Activated naive CD4-positive, alpha-beta T cell (primary cell): ENCODE measurements around the gene PPP4R2.
"Not testable (repeated sequence)": the region's sequence is repeated elsewhere in the genome, so short reads cannot be mapped to it uniquely, and the experiment has no call there.

Experiments
- DNase-seq, 4 experiments: peaks; one replicate each; lab custom pipeline; 2025; lab: John Stamatoyannopoulos, UW

PPP4R2 gene

DNA sequence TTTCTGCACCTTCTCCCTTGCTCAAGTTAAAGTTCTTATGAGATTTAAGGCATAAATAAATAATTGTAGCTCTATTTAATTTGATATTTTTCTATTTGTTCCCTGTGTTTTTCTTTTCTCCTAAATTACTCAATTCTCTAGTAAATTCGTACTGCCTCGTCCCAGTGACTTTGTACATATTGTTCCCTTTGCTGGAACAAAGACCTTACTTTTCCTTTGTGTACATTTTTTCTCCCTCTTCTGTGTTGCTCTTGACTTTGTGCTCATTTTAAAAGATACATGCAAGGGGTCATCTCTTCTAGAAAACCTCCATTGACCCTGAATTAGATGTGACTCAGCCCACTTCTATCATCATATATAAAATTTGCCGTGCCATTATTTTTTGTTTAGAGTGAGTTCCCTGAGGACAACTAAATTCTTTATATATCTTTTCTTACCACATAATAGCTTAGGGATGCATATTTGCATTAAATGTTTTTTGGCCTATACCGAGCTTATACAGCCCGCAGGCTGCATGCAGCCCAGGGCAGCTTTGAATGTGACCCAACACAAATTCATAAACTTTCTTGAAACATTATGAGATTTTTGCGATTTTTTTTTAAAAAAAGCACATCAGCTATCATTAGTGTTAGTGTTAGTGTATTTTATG is 29.6 kb downstream of the PPP4R2 start:
- no peak for DNase-seq

DNA sequence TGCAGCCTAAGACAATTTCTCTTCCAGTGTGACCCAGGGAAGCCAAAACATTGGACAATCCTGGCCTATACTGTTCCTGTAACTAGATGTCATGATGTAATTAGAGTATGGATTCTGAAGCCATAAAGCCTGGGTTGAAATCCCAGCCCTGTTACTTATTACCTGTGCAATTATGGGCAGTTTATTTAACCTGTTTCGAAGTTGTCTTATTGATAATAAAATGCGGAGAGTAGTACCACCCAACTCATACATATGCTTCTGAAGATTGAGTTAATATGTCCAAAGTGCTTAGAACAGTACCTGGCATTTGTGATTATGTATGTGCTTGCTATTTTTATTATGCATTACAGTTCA is 30.1 kb downstream of the PPP4R2 start:
- no peak for DNase-seq

DNA sequence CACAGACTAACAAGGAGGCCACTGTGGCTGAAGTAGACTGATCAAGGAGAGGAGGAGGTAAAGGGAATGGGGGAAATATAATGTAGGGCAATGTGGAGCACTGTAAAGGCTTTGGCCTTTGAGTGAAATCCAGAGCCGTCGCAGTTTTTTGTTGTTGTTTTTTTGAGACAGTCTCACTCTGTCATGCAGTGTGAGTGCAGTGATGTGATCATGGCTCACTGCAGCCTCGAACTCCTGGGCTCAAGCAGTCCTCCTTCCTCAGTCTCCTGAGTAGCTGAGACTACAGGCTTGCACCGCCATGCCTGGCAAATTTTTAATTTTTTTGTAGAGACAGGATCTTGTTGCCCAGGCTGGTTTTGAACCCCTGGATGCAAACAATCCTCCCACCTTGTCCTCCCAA is 32.2 kb downstream of the PPP4R2 start:
- no peak for DNase-seq

DNA sequence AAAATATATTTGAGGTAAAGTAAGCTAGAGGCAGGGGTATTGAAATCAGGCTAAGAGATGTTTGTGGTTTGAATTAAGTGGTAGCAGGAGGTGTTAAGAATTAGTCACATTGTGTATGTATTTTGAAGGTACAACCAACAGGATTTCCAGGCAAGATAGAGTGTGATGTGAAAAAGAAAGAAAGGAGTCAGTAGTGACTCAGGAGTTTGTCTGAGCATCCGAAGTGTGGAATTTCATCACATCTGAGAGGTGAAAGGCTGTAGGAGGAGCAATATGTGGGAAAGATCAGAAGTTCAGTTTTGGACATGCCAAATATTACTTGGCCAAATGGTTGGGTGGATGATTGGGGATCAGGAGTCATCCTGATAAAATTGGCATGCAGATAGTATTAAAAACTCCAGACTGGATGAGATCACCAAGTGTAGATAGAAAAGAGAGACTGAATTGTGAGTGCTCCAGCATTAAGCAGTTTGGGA is 32.7 kb downstream of the PPP4R2 start:
- DNase-seq = no peak

DNA sequence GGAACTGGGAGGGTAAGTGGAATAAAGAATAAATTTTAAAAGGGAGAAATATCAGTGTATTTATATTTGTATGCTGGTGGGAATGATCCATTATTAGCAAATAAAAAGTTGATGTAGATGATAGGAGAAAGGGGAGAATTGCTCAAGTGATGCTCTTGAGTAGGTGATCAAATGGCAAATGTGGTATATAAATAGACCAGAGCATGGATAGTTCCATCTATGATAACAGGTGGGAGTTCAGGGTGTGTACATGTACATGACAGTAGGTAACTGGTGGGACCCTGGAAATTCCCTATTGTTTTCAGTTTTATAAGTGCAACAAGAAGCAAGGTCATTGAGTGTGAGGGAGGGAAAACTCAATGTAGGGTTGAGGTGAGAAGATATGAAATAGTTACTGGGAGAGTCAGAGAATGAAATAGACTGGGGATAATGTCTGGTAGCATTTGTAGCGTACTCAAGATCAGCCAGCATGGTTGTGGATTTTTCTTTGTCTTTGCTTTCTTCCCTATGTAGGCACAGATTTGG is 33.5 kb downstream of the PPP4R2 start:
- DNase-seq = no peak

DNA sequence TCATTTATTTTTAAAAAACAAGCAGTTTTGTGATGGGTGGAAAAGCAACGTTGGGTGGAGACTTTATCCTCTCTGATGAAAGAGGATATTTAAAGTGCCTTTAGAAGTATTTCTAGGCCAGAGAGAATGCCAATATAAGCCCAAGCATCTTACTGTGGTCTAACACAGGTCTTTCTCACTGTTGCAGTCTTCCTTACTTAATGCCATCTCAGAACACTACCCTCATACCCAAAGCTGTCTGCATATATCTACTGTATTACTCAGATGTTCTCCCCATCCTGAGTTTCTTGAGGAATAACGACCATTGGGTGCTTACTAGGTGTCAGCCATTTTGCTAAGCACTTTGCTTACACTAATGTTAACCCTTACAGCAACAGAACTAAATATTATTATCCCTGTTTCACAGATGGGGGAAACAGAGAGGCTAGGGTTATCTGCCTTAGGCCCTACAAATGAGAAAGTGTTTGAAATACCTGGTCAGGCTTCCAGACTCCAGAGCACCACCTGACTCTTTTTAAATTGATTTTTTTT is 35.0 kb downstream of the PPP4R2 start:
- no peak for DNase-seq

DNA sequence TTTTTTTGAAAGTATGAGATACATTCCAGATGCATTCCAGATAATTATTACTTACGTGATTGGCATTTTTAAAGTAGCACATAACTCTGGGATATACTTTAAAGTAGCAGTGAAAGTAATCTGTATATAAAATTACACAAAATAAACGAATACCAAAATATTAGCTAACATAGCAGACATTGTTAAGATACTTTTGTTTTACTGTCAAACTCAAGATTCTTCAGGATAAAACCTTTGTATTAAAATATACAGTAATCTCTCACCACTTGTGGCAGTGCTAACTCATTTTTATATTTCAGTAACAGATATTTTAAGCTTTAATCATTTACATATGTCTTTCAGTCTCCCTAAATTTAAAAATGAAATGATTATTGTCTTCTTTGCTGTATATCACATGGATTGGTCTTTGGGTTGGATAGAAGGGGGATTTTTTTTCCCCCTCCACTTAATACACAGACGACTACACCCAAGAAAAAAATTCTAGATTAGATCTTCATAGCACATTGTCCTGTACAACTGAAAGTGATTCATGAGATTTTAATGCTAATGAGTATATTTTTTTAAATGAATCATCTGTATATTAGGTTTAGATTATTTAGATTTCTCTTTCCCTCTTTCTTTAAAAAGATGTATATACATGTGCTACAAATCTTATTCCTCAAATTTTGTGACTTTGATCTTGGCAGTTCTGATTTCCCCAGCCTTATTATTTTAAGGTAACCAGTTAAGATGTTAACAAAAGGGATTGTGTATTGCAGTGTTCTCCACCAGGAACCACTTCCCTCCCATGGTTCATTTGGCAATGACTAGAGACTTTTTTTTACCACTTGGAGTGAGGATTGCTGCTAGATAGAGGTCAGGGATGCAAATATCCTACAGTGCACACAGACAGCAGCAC is 40.3 kb downstream of the PPP4R2 start:
- no peak for DNase-seq

DNA sequence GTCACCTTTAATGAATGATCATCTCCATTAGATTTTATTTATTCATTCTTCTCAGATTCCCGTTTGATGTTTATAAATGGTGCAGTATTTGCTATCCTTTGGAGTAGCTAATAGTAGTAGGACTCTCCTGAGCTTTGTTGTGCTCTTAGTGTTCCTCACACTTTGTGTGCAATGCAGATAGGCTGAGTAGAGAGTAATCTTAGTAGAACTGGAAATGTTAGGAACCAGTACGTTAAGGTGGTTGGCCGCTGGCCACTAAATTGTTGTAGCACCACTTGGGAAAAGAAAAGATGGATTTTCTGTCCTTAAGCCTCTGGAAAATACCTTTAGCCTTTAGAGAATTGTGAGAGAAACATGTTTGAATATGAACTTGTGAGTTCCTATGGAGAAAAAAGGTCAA is 44.9 kb downstream of the PPP4R2 start:
- no peak for DNase-seq

DNA sequence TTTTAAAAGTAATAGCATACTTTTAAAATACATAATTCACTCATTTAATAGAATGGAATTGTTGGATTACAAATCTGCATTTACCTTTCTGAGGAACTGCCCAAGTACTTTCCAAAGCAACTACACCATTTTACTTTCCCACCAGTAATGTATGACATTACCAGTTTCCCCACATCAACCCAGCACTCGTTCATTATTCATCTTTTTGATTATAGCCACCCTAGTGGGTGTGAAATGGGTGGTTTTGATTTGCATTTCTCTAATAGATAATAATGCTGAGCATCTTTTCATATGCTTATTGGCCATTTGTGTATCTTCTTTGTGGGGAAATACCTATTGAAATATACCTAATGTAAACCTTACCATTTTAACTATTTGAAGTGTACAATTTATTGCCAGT is 46.8 kb downstream of the PPP4R2 start:
- no peak for DNase-seq

DNA sequence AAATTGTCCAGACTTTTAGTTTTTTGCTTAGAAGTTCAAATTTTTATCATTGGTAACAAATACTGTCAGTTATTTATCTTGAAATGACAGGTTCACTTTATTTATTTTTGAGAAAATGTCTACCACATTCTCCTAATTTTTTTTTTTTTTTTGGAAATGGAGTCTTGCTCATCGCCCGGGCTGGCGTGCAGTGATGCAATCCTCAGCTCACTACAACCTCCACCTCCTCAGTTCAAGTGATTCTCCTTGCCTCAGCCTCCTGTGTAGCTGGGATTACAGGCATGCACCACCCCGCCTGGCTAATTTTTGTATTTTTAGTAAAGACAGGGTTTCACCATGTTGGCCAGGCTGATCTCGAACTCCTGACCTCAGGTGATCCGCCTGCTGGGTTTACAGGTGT is 48.8 kb downstream of the PPP4R2 start:
- no peak for DNase-seq

DNA sequence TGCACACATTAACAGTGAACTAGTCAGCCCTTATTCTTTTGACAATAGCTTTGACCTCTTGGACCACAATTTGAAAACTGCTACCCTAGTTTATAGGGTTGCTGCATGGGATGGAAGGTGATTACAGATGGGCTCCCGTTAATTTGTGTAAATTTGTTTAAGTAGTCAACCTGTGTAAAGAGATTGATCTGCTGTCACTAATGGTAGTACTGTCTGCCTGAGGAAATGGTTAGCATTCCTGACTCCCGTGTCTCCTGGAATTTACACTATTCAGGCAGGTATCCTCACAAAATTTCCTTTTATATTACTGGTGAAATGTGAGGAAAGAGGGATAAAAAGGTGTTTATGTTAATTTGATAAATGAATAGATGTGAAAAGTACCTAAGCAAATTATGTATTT is 49.6 kb downstream of the PPP4R2 start:
- DNase-seq = no peak

DNA sequence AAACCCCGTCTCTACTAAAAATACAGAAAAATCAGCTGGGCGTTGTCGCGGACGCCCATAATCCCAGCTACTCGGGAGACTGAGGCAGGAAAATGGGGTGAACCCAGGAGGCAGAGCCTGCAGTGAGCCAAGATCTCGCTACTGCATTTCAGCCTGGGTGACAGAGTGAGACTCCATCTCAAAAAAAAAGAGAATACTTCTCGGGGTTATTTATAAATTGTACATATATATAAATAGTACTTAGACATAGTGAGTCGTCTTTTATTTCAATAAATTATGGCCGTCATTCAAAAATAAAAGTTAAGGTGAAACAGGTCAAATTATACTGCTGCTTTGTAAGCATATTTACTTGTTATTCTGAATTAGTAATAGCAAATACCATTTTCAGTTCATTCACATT is 52.7 kb downstream of the PPP4R2 start:
- DNase-seq = no peak

DNA sequence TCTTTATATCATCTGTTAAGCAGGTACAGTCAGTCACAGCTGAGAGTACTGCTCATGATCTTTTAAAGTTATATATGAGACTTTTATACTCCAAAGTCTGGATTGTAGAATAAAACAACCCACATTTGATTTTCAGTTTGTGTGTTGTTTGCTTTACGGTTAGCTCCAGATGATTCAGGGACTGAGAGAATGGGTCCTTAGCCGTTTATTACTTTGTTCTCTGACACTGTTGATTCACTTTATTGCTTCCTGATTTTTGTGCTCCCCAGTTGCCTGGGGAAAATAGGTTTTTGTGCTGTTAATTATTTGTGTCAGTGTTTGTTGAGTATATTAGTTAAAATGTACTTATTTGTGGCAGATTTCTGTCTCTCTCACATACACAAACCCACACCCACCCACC is 56.2 kb downstream of the PPP4R2 start:
- no peak for DNase-seq

DNA sequence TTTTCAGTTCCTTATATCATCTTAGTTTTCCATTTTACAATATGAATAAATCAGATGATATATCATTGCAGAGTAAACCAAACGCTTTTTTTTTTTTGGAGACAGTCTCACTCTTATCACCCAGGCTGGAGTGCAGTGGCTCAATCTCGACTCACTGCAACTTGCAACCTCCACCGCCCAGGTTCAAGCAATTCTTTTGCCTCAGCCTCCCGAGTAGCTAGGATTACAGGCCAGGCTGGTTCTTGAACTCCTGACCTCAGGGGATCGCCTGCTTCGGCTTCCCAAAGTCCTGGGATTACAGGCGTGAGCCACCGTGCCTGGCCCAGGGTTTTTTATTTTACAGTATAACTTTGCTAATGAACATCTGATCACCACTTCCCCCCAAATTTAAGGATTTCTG is 59.0 kb downstream of the PPP4R2 start:
- DNase-seq = no peak

DNA sequence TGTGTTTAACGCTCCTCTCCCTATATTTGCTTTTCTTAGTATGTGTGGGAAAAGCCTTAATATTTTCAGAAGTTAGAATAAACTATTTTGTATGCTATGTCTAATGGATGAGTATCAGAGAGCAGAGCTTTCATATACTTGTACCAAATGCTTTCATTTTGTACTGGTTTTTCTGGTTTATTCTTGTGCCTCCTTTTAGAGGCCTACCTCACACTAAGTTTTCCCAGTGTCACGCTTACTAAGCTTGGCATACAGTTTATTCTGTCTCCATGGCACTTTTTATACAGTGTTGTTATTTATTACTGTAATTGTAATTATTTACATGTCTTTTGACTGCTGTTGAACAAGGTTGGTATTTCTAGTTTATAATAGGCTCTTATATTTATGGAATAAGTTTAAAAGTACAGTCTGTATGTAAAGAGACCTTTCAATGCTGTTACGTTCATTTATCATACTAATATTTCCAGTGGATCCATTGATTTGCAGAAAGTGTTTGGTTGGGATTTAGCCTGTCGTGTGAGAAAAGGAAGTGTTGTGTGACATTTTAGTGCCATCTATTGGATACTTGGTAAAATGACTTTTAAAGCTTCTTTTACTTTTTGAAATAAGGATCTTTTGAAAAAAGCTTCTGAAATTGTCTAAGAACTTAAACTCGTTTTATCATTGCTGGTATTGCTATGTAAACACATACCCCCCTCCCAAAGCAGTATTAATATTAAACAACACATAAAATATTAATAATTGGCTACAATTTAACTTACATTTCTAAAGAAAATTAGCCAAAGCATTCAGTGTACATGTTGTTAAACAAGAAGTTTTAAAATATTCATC is 59.6 kb downstream of the PPP4R2 start:
- no peak for DNase-seq

DNA sequence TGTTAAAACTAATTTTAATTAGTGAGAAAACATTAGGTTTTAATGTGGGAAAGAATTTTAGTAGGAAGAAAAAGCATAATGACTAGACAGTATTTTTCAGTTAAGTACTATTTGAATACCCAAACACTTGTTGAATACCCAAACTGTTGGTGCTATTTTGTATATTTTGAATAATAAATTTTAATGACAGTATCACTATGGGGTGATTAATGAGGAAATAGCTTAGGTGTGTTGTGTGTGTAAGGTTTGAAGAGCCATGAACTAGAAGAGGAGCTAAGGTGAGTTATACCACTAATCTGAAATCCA is 60.2 kb downstream of the PPP4R2 start:
- DNase-seq = no peak

DNA sequence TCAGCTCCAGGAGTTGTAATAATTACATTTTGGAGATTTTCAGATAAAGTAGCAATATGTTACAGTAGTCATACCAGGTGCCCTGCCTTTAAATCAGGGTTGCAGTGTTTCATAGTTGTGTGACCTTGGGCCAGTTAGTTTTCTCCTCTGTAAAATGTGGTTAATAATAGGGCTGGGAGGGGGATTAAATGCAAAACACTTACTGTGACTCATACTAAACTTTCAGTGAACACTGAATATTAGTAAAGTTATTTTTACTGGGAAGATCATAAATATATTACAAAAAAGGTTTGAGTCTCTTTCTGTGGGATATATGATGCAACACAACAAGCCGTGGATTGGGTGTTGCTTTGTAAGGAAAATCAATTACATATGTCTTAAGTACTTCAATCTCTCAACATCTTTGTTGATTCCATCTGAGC is 63.7 kb downstream of the PPP4R2 start:
- DNase-seq = no peak

DNA sequence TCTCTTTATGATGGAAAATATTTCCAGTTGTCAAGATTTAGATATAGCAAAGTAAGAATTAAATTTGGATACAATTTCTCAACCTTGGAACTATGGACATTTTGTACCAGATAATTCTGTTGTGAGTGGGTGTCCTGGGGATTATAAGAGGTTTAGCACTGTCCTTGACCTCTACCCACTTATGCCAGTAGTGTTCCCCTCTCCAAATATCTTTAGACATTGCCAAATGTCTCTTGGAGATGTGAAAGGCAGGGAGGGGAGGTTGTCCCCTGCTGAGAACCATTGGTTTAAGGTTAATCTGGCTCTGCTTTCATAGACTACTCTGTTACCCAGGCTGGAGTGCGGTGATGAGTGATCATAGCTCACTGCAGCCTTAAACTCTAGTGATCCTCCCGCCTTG is 64.8 kb downstream of the PPP4R2 start, which contains the start of gene EBLN2:
Gene EBLN2, plus strand, starts transcription at position 244 of the 400 bp plus-strand sequence. CDS start 423 bp downstream, outside the sequence.
- no peak for DNase-seq

DNA sequence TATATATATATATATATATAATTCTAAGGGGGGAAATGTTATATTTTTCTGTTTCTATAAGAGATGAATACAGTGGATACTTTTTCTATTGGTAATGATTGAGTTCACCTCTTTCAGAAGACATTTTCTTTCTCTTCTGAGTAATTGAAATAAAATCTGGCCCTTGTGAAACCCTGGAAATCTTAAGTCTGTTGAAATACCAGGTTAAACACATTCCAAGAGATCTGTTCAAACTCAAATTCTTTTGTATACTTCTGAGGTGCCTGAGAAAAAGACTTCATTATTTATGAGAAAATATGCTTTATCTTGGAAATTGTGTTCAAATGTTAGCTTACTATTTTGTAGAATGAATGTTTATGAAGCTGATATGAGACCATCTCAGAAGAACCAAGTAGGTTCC is 69.6 kb downstream of the PPP4R2 start:
- DNase-seq = not testable (repeated sequence)

DNA sequence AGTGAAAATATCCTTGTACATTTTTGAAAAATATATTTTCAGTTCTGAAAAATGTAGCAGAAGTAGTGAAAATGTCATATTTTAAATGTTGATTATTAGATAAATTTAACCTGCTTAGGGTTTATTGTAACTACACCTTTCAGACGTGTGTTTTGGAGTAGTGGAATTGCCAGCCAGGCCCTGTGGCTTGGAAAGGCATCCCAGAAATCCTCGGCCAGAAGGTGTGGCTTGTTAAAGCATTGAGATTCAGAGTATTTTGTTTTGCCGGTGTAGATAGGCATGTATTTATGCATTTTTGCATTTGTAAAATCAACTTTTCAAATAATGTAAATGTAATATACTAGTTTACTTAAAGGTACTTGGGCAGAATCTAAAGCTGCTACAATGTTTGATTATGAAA is 71.8 kb downstream of the PPP4R2 start:
- DNase-seq = no peak

DNA sequence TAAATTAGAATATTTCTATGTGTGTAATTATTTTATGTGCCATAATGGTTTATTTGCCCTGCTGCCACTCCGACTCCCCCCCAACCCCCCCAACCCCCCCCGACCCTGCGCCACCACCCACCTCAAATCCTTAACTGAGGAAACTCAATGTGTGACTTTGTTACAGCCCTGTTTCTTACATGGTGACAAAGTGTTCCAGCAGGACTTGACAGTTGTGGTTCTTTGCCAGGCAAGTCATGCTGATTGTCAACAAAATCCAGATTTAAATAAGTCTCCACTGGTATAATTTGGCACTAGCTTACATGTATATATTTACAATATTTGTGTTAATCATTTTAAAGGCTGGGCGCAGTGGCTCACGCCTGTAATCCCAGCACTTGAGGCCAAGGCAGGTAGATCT is 72.6 kb downstream of the PPP4R2 start:
- DNase-seq = no peak

DNA sequence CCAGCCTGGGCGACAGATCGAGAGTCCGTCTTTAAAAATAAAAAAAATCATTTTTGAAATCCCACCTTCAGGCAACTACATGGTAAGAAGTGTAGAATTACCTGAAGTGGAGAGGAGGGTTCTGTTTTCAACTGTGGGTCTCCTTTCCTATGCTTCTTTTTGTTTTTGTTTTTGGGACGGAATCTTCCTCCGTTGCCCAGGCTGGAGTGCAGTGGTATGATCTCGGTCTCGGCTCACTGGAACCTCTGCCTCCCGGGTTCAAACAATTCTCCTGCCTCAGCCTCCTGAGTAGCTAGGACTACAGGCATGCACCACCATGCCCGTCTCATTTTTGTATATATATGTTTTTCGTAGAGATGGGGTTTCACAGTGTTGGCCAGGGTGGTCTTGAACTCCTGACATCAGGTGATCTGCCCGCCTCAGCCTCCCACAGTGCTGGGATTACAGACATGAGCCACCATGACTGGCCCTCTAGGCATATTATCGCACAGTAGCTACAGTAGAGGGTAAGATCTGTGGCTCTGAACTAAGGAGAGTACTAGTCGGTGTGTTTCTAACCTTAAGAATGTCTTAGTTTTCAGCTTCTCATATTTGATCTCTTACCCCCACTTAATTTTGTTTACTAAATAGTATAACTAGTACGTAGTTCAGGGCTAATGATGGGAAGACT is 73.3 kb downstream of the PPP4R2 start:
- DNase-seq = no peak
